ENCODE measurements around the gene MRPL38. TPM values are rescaled to one million over a fixed set of nuclear protein-coding genes. Genes with fewer than 3 reads are reported as not detected.
A peak's percentile ranks its signal among the peaks of the same experiment; 100 is the strongest.

Gene MRPL38
- total RNA-seq, result 31.9 and 38.7 TPM in 2 replicates

- DNase-seq (ENCODE audit: low read depth, low spot score), result peak; percentile 76
Measured at GRCh38 chr17:75904749-75905521, at the start of gene MRPL38. Gene MRPL38 (minus strand): TSS chr17:75904884. CDS start chr17:75904875, 9 bp downstream.

- no peak for DNase-seq (ENCODE audit: low read depth, low spot score)
Measured at GRCh38 chr17:75950855-75951554, 46.3 kb upstream of the MRPL38 start.

- DNase-seq (ENCODE audit: low read depth, low spot score), result no peak
Measured at GRCh38 chr17:75950421-75950820, 45.7 kb upstream of the MRPL38 start.

GRCh38 chr17:75945211-75945610 is 40.5 kb upstream of the MRPL38 start:
- DNase-seq (ENCODE audit: low read depth, low spot score), result no peak

GRCh38 chr17:75943491-75943890 is 38.8 kb upstream of the MRPL38 start:
- DNase-seq (ENCODE audit: low read depth, low spot score), result no peak

- no peak for DNase-seq (ENCODE audit: low read depth, low spot score)
Measured at GRCh38 chr17:75942473-75942872, 37.8 kb upstream of the MRPL38 start.

GRCh38 chr17:75941442-75941819 is 36.7 kb upstream of the MRPL38 start:
- DNase-seq (ENCODE audit: low read depth, low spot score), result no peak

GRCh38 chr17:75940727-75941441 is 36.2 kb upstream of the MRPL38 start, which contains the start of gene FBF1:
Gene FBF1 (minus strand): TSS chr17:75941042. CDS start chr17:75938149, 2,893 bp downstream.
- peak; percentile 75 for DNase-seq (ENCODE audit: low read depth, low spot score)

GRCh38 chr17:75937652-75938051 is 33.0 kb upstream of the MRPL38 start:
- DNase-seq (ENCODE audit: low read depth, low spot score), result no peak

- DNase-seq (ENCODE audit: low read depth, low spot score), result no peak
Measured at GRCh38 chr17:75933808-75934207, 29.1 kb upstream of the MRPL38 start.

- DNase-seq (ENCODE audit: low read depth, low spot score), result no peak
Measured at GRCh38 chr17:75932852-75933251, 28.2 kb upstream of the MRPL38 start.

- DNase-seq (ENCODE audit: low read depth, low spot score), result no peak
Measured at GRCh38 chr17:75931062-75931461, 26.4 kb upstream of the MRPL38 start.

GRCh38 chr17:75927286-75927922 is 22.7 kb upstream of the MRPL38 start:
- DNase-seq (ENCODE audit: low read depth, low spot score), result no peak

- no peak for DNase-seq (ENCODE audit: low read depth, low spot score)
Measured at GRCh38 chr17:75926456-75926855, 21.8 kb upstream of the MRPL38 start.

GRCh38 chr17:75925912-75926311 is 21.2 kb upstream of the MRPL38 start:
- DNase-seq (ENCODE audit: low read depth, low spot score), result no peak

GRCh38 chr17:75925103-75925502 is 20.4 kb upstream of the MRPL38 start:
- DNase-seq (ENCODE audit: low read depth, low spot score), result no peak

- DNase-seq (ENCODE audit: low read depth, low spot score), result no peak
Measured at GRCh38 chr17:75922963-75923874, 18.5 kb upstream of the MRPL38 start.

- no peak for DNase-seq (ENCODE audit: low read depth, low spot score)
Measured at GRCh38 chr17:75922173-75922961, 17.7 kb upstream of the MRPL38 start.

GRCh38 chr17:75921596-75921995 is 16.9 kb upstream of the MRPL38 start:
- DNase-seq (ENCODE audit: low read depth, low spot score), result no peak
